NCI-H1092 (cell line): Measurements from ENCODE around the gene PACSIN3.
"Not testable (repeated sequence)": the region's sequence is repeated elsewhere in the genome, so short reads cannot be mapped to it uniquely, and the experiment has no call there.

Experiments
- DNase-seq: peaks from one replicate; lab custom pipeline; 2025; lab: John Stamatoyannopoulos, UW

The PACSIN3 gene

DNA sequence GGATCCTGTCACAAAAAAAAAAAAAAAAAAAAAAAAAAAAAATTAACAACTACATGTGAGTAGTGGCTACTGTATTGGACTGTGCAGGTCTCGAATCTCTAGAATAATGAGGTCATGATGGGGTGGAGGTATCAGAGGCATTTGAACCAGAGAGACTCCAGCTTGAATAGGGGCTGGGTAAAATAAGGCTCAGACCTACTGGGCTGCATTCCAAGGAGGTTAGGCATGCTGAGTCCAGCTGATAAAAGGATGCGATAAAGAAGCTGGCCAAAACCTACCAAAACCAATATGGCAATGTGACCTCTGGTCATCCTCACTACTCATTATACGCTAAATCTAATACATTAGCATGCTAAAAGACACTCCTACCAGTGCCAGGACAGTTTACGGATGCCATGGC is 5.9 kb upstream of the PACSIN3 start:
- no peak for DNase-seq

DNA sequence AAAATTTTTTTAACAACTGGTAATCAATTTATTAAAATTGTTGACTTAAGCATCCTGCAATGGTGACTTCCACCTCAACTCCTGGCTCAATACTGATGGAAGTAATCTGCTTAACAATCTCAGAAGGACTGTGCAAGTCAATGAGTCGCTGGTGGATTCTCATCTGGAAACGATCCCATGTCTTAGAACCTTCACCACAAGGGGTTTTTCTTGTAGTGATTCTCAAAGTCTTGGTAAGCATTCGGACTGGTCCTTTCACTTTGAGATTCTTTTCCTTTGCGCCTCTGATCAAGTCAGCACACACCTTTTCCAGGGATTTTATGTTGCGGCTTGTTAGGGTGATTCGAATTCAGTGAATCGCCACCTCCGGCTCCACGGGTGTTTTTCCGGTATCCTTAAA is 4.9 kb upstream of the PACSIN3 start:
- not testable (repeated sequence) for DNase-seq

DNA sequence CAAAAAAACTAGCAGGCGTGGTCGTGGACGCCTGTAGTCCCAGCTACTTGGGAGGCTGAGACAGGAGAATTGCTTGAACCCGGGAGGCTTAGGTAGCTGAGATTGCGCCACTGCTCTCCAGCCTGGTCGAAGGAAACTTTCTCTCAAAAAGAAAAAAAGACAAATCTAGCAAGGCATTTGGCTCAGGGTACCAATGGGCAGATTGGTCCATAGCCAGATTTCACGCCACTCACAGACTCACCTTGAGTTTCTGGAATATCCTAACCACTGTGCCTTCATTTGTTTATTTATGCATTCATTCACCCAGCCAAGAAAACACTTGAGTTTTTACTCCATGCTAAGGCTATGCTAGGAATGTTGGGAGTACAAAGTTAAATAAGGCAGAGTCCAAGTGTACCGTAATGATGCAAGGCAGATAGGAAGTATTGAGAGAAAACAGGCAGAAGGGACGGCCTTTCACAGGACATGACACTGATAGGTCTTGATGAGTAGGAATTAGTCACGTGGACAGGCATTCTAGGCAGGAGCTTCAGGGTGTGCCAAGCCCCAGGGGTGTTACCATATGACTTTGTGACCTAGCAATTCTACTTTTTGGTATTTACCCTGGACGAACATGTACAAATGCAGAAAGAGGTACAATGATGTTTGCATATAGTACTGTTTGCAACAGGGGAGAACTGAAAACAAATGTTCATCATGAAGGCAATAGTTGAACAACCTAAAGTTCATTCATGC is 3.0 kb upstream of the PACSIN3 start:
- DNase-seq: no peak

DNA sequence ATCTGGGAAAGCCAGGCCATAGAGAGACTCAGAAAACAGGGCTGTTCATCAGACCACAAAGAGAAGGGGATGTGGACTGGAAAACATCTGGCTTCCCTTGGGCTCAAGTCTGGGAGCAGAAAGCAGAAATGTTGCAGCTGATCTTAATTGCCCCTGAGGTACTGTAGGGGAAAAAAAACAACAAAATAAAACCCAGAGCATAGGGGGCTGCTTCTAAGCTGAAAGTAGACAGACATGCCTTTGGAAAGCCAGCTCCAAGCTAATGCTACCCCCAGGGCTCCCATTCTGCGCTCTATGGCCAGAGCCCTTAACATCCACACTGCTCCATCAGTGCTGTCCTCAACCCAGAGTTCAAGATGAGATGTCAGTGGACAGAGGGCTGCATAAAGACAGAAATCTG is 2.0 kb upstream of the PACSIN3 start:
- DNase-seq: no peak

DNA sequence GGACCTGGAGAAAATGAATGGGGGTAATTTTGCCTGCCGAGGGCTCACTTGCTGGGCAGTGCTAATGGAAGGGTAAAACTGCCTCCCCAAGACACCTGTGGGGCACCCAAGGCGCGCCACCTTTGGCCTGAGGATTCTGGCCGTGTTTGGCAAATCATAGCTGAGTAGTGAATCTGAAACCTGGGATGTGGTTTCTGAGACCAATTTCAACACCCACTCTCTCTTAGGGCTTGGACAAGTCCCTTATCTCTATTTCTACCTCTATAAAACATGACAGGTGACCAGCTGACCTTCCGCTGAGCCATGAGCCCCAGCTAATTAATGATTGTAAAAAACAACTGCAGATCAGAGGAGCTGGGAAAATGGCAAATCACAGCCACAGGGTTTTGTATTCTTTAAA is 1.5 kb upstream of the PACSIN3 start:
- no peak for DNase-seq

DNA sequence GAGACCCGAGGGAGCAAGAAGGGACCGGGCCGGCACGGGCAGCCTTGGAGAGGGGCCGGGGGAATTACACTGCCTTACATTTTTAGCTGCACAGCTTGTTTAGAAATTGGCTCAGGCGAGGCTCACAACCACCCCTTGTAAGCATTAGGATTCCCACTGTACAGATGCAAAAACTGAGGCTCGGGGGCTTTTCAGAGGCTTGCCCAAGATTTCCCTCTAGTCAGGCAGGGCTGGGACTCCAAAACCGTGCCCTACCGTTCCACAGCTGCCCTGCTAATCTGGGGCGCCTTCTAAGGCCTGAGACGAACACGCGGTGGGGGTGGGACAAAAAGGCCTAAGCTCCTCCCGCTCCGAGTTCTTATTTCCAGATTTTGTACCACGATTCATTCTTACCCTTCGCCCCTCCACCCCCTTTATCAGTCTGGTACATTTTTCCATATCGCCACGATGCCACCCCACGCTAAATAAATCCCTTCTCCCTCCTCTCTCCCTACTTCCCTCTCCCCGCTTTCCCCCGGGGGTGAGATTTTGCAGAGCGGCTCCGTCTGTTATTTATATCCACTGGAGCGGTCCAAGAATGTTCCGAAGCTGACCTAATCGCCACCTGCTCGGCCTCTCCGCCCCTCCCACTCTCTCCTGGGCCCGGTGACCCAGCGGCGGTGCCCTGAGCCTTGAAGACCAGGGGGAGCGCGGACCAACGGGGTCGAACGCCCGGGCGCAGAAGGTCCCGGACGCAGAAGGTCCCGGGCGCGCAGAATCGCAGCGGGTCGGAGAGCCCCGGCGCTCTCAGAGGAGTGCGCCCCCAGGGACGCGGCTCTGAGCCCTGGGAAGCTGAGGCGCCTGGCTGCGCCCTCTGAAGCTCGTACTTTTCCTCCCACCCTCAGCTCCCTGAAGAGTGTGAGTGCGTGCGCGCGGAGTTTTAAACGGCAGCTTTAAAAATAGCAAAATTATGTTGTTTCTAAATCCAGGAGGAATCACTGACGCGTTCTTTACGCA is 764 bp upstream of the PACSIN3 start:
- DNase-seq: no peak

DNA sequence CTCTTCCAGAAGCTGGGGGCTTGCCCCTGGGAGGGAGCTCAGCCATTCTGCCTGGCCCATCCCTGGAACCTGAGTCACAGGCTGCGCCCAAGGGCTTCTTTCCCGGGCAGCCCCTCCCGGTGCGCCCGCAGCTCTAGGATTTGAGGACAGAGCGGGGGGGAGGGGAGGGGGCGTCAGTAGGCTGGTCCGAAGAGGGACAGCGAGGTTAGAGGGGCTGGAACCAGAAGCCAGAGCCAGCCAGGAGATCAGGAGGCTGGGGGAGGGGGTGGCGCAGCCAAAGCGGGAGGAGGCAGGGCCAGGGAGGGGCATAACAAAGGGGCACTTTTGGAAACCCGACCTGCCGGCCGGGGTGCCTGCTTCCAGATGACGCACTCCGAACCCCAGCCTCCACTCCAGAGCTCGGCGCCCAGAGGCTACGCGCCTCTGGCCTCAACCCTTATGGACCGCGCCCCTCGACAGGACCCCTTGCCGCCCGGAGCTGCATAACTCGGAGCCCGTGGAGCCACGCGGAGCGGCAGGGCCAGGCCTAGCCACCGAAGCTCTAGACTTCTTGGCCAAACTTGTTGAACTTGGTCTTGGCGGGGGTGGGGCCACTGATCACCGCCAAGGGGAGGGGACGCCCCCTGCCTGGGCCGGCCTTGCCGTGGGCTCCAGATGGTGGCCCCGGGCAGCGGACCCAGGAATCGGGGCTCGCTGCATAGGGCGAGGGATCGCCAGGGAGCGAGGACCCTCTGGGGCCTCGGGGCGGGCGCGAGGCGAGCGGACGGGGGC is 744 bp downstream of the PACSIN3 start:
- no peak for DNase-seq

DNA sequence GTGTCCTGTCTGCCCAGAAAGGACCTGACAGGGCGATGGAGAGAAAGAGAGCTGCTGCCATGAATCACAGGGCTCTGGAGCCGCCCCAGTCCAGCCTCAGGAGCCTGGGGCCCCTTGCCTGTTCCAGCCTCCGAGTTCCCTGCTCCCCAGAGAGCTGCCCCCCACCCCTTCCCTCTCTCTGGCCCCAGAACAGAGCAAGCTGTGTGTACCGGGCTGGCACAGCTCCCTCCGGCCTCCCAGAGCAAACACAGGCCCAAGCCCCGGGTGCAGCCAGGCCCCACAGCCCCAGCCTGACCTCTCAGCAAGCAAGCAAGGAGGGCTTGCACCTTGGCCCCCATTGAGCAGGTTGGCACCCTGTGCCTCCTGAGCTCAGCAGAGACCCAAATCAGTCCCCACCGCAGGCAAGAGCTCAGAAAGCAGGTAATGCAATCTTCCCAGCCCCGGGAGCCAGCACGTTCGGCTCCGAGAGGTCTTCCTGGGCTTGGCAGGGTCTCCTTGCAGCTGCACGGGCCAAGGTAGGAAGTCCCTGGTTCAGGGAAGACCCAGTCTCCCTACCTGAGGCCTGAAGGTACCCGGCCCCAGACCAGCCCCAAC is 1.4 kb downstream of the PACSIN3 start:
- DNase-seq: no peak

DNA sequence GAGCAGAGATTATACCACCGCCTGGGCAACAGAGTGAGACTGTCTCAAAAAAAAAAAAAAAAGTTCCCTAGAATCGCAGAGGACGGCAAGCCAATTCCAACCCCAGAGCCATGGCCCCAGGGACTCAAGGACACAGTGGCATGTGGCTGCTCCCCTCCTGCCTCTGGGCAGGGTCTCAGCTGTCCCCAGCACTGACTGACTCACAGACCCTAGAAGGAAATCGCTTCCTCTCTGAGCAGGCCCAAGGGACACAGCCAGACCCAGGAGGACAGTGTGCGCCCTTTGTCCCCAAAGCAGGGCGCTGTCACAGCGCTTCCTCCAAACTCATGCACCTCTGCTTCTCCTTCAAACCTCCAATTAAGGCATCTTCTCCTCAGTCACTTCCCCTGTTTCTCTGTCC is 2.3 kb downstream of the PACSIN3 start:
- DNase-seq: no peak

DNA sequence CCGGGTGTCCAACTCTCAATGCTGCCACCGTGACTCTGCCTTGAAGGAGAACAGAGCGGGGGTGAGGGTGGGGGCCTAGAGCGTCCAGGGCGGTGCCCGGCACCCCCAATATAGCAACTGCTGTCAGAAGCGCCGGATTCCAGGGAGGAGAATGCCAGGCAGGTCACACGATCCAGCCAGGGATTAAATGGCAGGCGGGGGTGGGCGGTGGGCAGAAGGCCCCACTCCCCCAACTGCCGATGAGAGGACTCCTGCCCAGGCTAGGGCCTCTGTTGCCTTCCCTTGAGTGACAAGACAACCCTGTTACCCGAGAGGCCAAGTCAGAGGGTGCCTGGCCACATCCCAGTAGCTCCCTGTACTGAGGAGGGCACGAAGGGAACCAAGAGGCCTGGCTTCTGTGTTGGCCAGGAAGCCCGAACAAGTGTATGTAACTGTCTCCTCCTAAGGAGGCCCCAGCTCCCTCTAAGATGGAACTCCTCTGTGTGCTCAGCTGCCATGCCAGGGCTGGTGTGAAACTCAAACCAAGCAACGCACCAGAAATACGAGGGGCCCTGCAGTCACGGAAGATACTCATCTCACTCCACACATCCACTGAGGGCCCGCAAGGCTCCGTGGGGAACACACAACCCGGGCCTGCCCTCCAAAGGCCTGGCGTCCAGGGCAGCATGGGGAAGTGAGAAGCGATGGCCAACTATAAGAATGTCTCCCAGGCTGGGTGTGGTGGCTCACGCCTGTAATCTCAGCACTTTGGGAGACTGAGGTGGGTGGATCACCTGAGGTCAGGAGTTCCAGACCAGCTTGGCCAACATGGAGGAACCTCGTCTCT is 3.0 kb downstream of the PACSIN3 start:
- DNase-seq: no peak

DNA sequence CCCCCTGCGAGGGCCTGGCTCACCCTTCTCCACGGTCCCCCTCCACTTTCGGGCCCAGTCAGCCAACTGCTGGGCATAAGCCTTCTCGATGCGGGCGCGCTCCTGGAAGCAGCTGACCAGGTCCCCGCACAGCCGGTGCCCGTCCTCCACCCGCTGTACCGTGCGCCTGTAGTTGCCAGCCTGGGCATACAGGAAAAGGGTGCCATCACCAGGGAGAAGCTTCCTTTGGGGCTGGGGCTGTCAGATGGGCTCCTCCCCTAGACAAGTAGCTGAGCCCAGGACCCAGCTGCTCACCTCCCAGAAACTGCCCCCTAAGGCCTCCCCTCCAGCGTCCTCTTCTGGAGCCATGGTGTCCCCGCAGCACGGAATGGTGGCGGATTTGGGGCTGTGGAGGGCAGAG is 3.9 kb downstream of the PACSIN3 start:
- no peak for DNase-seq

DNA sequence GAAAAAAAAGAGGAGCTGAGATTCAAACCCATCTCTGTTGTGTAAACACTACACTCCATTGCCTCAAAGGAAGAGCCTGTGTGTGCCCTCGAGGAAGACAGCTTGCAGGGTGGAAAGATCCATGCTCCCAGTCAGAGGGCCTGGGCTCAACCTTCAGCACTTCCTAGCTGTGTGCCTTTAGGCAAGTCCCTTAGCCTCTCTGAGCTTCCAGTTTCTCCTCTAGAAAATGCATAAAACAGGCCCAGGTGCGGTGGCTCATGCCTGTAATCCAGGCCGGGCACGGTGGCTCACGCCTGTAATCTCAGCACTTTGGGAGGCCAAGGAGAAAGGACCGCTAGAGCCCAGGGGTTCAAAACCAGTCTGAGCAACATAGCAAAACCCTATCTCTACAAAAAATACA is 5.0 kb downstream of the PACSIN3 start:
- no peak for DNase-seq

DNA sequence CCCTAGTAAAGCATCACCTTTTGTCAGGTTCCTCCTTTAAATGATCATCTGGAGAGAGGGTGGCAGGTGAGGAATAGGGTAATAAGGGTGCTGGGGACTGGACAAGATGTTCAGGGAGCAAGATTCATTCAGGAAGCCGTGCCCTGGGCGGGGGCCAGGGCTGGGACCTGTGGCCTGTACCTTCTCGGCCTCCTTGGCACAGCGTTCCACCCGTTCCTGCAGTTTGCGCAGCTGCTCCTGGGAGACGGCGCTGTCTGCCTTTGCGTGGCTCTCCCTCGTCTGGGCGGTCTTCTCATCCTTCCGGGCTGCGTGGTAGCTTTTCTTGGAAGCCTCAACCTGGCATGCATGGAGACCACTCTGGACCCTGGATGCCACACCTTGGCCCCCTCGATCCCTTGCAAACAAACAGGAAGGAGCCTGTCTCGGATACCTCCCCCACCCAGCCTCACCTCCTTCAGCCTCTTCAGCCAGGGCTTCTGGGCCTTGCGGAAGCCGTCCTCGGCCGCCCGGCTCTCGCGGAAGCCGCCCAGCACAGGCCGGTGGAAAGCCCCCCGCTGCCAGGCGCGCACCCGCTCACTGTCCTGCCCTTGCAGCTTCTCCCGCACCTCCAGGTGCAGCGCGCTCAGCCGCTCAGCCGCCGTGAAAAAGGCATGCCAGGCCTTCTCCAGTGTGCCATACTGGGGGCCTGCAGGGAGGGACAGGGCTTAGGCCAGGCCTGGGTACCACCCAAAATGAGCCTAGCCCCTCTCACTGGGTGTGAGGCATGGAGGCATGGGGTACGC is 6.0 kb downstream of the PACSIN3 start:
- DNase-seq: no peak

DNA sequence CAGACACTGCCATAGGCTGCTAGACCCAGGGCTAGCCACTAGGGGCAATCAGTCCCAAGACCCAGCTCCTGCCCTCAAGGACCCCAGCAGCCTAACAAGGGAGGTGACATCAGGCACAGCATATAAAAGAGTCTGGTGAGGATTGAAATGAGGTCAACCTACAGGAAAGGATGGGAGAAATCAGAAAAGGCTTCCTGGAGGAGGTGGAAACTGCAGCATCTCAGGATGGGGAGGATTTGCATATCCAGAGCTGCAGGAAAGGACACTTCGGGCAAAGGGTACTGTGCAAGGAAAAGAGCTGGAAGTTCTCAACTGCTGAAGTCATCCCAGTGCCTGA is 6.6 kb downstream of the PACSIN3 start:
- peak; percentile 40 for DNase-seq

DNA sequence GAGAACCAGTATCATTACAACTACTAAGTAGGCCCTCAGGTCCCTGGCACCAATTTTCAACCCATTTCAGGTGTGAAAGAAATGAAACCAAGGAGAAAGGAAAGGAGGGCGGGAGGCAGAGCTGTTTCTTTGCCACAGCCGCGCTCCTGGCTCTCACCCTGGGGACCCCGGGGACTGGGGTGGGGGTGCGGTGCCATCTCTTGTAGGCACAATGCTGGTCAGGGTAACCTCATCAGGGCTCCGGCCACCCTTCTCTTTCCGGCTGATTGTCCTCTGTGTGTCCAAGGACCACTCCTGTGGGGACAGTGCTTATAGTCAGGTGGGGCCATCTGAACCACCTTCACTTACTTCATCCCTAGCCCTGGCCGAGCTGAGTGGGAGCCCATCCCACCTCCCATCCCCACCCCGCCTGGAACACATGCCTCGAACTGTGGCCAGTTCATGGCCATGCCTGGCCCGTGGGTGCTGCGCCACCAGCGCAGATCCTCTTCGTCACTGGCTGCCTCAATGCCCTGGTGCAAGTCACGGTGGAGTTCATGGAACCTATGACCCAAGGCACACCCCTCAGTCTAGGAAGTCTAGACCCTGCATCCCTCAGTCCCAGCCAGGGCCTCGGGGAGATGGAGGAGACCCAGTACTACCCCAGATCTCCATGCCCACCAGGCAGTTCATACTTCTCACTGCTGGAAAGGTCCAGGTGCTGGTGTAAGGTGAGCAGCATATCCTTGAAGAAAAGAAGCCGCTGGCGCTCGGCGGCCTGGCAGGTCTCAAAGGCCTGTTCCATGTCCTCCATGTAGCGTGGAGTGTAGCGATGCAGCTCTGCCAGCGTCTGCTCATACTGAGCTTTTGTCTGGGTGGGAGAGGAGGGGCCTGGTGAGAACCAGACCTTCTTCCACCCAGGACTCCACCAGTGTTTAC is 7.2 kb downstream of the PACSIN3 start:
- DNase-seq: no peak

DNA sequence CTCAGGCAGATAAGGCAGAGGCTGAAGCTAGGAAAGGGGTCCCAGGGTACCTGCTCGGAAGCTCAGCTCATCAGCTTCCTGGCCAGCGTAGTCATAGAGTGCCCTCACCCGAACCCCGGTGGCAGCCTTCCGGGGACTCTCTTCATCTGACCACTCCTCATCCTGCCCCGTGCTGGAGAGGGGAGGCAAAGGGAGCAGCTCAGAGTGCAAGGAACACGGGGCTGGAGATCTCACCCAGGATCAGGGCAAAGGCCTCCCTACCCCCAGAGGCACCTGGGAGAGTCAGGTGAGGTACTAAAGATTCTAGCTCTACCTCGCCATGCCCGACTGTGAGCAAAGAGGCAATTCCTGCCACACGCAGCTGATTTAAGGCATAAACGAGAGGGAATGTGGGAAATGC is 7.9 kb downstream of the PACSIN3 start:
- DNase-seq: no peak

DNA sequence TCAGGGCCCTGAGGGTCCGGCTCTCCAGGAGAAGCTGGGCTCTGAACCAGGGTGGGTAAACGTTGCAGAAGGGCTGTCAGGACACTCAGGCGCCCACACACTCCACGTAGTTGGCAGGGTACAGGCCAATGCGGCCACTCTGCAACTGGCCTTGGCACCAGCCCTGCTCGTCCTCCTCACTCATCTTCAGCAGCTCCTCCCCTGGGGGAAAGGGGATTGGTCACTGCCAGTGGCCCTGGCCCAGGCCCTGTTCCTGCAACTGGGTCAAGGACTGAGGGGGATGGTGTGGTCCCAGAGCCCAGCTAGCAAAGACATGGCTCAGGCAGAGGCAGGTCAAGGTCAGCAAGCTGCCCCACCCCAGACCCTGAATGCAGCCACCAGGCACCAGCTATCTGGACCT is 8.4 kb downstream of the PACSIN3 start:
- no peak for DNase-seq

DNA sequence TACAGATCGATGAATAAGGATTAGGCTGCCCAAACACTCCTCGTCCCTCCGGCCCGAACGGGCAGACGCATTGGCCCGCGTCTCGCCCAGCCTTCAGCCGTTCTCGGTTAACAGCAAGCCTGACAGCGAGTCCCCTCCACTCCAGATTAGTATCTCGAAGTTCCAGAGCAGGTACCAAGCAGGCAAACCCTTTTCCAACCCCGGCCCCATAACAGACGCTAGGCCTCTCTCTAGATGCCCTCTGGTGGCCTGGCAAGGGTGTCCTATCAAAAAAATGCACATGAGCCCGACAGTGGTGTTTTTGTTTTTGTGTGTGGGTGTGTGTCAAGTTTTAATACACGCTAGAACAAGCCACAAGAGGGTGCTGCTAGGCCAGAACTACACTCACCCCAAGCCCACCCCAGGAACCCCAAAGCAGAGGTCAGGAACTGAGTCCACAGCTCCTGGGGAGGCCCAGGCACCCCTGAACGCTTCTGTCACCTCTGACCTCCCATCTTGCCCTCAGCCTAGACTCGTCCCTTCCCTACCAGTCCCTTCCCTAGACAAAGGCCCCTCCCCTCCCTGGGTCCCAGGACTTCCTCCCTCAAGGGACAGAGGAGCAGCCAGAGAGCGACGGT is 8.9 kb downstream of the PACSIN3 start:
- DNase-seq: peak; percentile 71
